Measurements from ENCODE around the gene NOL11. TPM values are rescaled to one million over a fixed set of nuclear protein-coding genes. Genes with fewer than 3 reads are reported as not detected.

The NOL11 gene
- polyA plus RNA-seq, 3 donors: 5.2 to 11.4 (median 6.1) TPM

DNA sequence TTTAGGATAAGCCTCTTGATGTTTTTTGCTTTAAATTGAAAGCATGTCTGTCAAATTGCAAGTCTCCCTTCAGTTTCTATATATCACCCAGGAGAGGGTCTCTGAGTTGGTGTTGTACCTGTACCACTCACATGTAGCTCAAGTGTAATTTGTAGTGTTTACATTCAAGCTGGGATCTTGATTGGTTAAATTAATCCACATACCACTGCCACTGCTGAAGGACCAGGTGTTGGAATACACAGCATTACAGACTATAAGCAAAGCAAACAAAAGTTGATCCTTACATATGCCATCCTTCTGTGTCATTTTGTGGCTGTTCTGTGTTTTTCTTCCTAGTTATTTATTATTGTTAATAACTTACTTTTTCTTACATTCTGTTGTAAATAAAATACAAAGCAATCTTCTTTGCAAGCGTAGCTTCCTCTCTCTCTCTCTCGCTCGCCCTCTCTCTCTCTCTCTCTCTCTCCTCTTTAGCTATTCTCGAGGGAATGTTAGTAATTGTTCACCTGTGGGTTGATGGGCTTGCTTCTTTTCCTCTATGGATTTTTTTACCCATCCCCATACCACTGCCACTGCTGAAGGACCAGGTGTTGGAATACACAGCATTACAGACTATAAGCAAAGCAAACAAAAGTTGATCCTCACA, 20.8 kb upstream of the NOL11 start:
- Mint-ChIP-seq H3K4me1 (peaks cover 7% of the 10 kb centered on the region), H3K4me3 (no peak overlapping the region), H3K27ac (no peak overlapping the region), H3K9me3 (no peaks in the 10 kb centered on the region), H3K27me3 (ENCODE audit: low read depth in 3 of 3) (peaks cover 0 to 3% (median 0%) of the 10 kb centered on the region in 3 donors), H3K36me3 (peaks cover 11 to 20% of the 10 kb centered on the region in 2 donors)
- Histone ChIP-seq H3K36me3 (replicated peaks in 1 of 2; ENCODE audit: control insufficient read depth in 1 of 2, insufficient read depth in 2 of 2, low read length in 2 of 2) (peaks cover 0 to 9% of the 10 kb centered on the region in 2 donors), H3K27ac (ENCODE audit: low read depth in 1 of 2, low read length in 2 of 2) (no peak overlapping the region), H3K27me3 (ENCODE audit: control insufficient read depth in 2 of 2, insufficient read depth in 2 of 2, low read length in 2 of 2) (no peaks in the 10 kb centered on the region), H3K9me3 (replicated peaks in 1 of 2; ENCODE audit: control insufficient read depth in 1 of 2, insufficient read depth in 1 of 2, low read length in 2 of 2) (no peaks in the 10 kb centered on the region), H3K4me2 (replicated peaks; ENCODE audit: extremely low read depth, low read length, poor library complexity, severe bottlenecking) (no peak overlapping the region), H3K79me2 (ENCODE audit: insufficient read depth, low read length) (no peaks in the 10 kb centered on the region), H3K9ac (ENCODE audit: insufficient read depth, low read length, poor library complexity, severe bottlenecking) (no peak overlapping the region), H3K4me1 (ENCODE audit: control insufficient read depth in 1 of 2, insufficient read depth in 2 of 2, low read length in 2 of 2) (no peaks in the 10 kb centered on the region), H4K20me1 (ENCODE audit: insufficient read depth, low read length) (no peaks in the 10 kb centered on the region), H2AFZ (ENCODE audit: insufficient read depth, low read depth, low read length, poor library complexity, severe bottlenecking) (no peak overlapping the region), H3K4me3 (replicated peaks in 1 of 3; ENCODE audit: low read depth in 2 of 3, low read length in 3 of 3) (no peak overlapping the region)
- WGBS (ENCODE audit: insufficient coverage): no CpG with 5 or more reads among the region's 4 CpGs
- intact Hi-C loops (cut with micrococcal nuclease): no loop called here
- TF ChIP-seq, protein P1, sequence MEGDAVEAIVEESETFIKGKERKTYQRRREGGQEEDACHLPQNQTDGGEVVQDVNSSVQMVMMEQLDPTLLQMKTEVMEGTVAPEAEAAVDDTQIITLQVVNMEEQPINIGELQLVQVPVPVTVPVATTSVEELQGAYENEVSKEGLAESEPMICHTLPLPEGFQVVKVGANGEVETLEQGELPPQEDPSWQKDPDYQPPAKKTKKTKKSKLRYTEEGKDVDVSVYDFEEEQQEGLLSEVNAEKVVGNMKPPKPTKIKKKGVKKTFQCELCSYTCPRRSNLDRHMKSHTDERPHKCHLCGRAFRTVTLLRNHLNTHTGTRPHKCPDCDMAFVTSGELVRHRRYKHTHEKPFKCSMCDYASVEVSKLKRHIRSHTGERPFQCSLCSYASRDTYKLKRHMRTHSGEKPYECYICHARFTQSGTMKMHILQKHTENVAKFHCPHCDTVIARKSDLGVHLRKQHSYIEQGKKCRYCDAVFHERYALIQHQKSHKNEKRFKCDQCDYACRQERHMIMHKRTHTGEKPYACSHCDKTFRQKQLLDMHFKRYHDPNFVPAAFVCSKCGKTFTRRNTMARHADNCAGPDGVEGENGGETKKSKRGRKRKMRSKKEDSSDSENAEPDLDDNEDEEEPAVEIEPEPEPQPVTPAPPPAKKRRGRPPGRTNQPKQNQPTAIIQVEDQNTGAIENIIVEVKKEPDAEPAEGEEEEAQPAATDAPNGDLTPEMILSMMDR (IDR thresholded peaks at IDR 0.05): no peak
- DNase-seq: no peak

DNA sequence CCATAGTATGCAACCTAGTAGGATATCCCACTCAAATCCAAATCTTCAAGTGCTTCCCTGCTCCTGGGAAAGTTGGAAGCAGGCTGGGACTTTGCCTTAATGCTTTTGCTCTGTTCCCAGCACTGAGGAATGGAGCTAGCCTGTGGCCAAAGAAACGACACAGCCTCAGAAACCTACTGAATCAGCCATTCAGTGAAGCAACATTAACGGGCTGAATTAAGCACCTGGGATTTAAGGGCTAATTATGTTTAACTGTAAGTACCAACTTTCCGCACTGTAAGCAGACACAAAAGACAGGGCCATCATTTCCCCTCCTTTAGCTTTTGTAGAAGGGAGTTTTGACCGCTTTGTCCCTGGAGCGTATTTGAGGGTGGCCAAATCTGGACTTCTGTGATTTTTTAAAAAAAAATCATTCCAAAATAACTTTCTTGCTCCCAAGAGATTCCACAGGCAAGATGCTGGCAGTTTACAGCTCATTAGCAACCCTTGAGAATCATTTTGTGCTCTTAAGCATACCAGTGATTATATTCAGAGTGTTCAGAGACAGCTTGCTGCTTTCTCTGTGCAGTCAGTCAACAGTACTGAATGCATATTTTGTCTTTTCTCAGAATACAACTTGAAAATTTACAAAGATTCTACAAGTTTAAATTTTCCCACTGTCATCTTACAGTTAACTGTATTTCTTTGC, 17.6 kb upstream of the NOL11 start:
- H3K27ac Mint-ChIP-seq: no peak overlapping the region
- Histone ChIP-seq H3K4me3 (replicated peaks in 1 of 3; ENCODE audit: low read depth in 2 of 3, low read length in 3 of 3) (no peak overlapping the region), H3K27ac (ENCODE audit: low read depth in 1 of 2, low read length in 2 of 2) (no peak overlapping the region), H3K9ac (ENCODE audit: insufficient read depth, low read length, poor library complexity, severe bottlenecking) (no peak overlapping the region), H4K20me1 (ENCODE audit: insufficient read depth, low read length) (no peaks in the 10 kb centered on the region), H3K9me3 (replicated peaks in 1 of 2; ENCODE audit: control insufficient read depth in 1 of 2, insufficient read depth in 1 of 2, low read length in 2 of 2) (no peaks in the 10 kb centered on the region), H3K36me3 (replicated peaks in 1 of 2; ENCODE audit: control insufficient read depth in 1 of 2, insufficient read depth in 2 of 2, low read length in 2 of 2) (no peaks in the 10 kb centered on the region), H3K4me2 (replicated peaks; ENCODE audit: extremely low read depth, low read length, poor library complexity, severe bottlenecking) (no peak overlapping the region), H3K79me2 (ENCODE audit: insufficient read depth, low read length) (no peaks in the 10 kb centered on the region), H2AFZ (ENCODE audit: insufficient read depth, low read depth, low read length, poor library complexity, severe bottlenecking) (no peak overlapping the region), H3K27me3 (ENCODE audit: control insufficient read depth in 2 of 2, insufficient read depth in 2 of 2, low read length in 2 of 2) (no peaks in the 10 kb centered on the region), H3K4me1 (ENCODE audit: control insufficient read depth in 1 of 2, insufficient read depth in 2 of 2, low read length in 2 of 2) (no peaks in the 10 kb centered on the region)
- peaks cover 0 to 3% (median 2%) of the 10 kb centered on the region in 3 donors for H3K27me3 Mint-ChIP-seq (ENCODE audit: low read depth in 3 of 3)
- no CpG with 5 or more reads among the region's 5 CpGs for WGBS (ENCODE audit: insufficient coverage)
- no peaks in the 10 kb centered on the region for H3K4me1 Mint-ChIP-seq
- H3K36me3 Mint-ChIP-seq: no peaks in the 10 kb centered on the region
- no peak for DNase-seq
- TF ChIP-seq, protein P1 (IDR thresholded peaks at IDR 0.05): no peak
- peaks cover 0 to 14% (median 3%) of the 10 kb centered on the region in 7 donors for H3K9me3 Mint-ChIP-seq
- intact Hi-C loops (cut with micrococcal nuclease): no loop called here
- no peak overlapping the region for H3K4me3 Mint-ChIP-seq
